ENCODE results near the gene OR51B5. TPM values are rescaled to one million over a fixed set of nuclear protein-coding genes. Genes with fewer than 3 reads are reported as not detected.
"Not testable (repeated sequence)": the region's sequence is repeated elsewhere in the genome, so short reads cannot be mapped to it uniquely, and the experiment has no call there.

Gene OR51B5, protein sequence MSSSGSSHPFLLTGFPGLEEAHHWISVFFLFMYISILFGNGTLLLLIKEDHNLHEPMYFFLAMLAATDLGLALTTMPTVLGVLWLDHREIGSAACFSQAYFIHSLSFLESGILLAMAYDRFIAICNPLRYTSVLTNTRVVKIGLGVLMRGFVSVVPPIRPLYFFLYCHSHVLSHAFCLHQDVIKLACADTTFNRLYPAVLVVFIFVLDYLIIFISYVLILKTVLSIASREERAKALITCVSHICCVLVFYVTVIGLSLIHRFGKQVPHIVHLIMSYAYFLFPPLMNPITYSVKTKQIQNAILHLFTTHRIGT
- not detected in 2 replicates for total RNA-seq (2014; rRNA removed)
- polyA plus RNA-seq (2012), result not detected

DNA sequence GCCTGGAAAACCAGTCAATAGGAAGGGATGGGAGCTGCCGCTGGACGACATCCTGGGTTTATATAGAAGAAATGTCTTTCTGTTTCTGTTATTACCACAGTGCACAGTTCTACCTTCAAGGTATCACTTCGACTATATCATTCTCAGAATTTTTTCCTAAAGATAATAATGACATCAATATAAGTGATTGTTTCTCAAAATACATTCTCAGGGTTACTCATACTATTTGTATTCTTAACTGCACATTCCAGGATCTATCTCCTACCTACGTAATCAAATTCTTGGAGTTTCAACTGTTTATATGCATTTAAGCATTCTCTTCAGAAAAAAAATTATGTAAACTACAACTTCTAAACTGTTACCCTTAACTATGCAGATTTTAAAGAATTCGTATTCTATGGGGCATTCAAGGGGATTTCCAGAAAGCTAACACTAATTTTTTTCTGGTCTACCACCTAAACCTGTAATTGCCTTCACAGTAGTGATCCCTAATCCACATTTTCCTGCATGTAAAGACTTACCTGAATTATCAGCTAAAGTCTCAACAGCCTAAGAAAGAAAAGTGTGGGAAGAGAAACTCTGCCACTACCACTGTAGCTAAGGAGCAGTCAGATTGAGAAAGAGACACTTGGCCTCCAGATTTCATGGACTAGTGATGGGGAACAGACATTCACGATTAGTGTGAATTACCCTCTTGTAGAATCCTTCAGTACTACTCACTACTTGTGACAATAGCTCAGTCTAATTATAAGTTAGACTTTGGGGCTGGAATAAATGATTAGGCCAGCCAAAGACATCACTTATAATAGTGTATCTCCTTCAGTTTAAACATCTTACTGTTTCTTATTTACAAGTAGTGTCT lies at the start of gene OR51B5:
OR51B5 (minus strand) TSS at position 51 of the 862 bp plus-strand sequence; CDS start at position 51, 0 bp downstream.
- DNase-seq (ENCODE audit: low read depth), result no peak

DNA sequence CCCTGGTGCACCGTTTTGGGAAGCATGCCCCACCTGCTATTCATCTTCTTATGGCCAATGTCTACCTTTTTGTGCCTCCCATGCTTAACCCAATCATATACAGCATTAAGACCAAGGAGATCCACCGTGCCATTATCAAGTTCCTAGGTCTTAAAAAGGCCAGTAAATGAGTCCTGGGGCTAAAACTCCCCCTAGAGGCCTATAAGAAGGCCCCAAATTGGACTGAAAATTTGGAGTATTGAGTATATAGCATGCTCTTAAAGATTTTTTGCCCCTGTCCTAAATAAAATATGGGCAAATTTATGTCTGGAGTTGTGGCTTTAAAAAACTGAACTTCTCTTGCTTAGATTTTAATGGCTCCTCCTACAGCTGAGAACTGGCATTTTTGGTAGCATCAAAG lies 46.9 kb upstream of the OR51B5 start:
- no peak for DNase-seq (ENCODE audit: low read depth)

DNA sequence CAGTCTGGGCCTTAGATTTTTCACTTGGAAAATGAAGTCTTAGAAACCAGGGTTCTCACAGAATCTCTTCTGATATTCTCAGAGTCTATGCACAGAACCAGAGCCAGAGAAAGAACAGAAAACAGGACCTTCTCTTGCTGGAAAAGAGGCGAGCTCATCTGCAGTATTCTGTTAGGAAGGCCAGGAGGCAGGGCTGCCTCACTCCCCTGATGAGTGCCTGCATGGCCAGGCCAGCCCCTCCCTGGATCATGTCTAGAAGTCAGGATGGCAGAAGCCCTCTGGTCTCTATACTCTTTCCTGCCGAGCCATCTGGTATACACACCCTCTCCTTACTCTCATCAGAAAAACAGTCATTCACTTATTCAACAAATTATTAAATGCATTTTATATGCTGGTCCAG lies 41.0 kb upstream of the OR51B5 start:
- no peak for DNase-seq (ENCODE audit: low read depth)

DNA sequence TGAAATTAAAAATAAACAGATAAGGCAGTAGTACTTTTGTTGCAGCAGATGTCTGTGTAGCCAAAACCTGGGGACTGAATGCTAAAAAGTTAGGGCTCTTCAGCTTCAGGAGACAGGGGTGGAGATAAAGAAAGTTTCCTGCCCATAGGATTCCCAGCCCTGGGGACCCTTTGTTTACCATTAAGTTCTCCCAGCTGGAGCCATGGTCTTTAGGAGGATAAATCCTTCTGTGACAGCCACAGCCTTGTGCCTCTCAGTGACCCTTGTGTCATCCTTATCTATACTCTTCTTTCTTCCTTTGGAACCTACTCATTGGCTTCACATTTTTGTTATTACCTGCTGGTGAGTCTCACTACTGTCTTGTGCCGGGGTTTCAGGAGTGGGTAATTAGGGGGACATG lies 40.3 kb upstream of the OR51B5 start, which contains the start of gene OR51M1:
OR51M1 (plus strand) TSS at position 237 of the 400 bp plus-strand sequence. CDS start 5,587 bp downstream, outside the sequence.
- no peak for DNase-seq (ENCODE audit: low read depth)

DNA sequence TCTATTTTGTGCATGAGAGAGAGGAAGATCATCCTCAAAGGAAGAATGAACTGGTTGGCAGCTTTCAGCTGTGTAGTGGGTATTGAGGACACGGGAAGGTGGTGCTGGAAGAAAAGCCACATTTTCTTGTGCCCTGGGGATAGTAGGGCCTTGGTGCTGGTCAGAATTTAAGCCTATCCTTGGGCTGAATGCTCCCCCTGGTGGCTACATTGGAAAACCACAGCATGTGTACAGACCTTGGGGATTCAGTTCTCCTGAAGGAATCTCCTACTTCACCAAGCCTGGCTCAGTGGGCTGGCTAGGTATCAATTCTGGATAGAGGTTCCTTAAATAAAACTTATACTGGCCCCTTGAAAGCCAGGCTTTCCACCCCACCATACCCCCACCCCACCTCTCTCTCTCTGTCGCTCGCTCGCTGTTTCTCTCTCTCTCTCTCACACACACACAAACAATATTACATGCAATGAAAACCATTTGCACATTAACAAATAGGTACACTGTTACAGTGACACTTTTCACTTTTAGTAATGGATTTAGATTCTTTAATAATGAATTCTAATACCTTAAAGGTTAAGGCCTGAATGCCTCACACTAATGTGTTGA lies 37.5 kb upstream of the OR51B5 start:
- DNase-seq (ENCODE audit: low read depth), result peak; percentile 59

DNA sequence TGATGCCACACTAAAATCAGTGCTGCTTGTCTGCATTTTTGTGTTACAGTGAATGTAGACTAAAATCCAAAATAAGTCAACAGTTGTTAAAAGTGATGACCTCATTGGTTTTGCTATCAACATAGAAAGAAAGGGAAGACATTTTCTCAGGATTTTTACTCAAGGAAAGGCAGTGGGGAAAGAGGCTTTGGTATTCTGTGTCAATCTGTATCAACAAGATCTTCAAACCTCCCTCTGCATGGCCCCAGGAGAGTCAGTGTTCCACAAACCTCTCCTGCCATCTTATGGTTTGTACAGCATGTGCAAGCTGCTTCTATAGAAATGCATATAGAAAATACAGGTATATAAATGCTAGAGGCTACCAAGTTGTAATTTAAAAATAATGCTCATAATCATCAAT lies 26.5 kb upstream of the OR51B5 start:
- DNase-seq (ENCODE audit: low read depth), result peak; percentile 30

DNA sequence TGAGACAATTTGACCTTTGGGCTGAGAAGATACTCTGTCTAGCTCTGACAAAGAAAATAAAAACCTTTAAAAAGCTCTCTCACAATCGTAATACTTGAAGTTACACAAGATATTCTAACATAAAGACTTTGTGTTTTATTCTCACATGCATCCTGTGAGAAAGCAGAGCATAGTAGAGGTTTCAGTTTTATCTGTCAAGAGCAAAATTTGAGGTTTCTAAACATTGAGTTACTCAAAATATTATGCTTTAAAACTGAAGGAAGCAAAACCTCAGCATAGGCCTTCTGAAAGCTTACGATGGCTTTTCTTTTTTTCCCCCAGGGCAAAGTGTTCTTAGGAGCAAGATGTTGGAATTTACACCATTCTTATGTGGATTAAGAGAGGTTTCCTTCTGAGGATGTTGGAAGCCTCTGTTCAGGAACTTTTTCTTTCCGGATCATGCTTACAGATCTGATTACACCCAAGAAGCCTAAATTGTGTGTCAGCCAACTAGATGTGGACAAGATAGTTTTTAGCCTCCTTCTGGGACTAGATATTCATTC lies 25.2 kb upstream of the OR51B5 start:
- DNase-seq (ENCODE audit: low read depth), result no peak

DNA sequence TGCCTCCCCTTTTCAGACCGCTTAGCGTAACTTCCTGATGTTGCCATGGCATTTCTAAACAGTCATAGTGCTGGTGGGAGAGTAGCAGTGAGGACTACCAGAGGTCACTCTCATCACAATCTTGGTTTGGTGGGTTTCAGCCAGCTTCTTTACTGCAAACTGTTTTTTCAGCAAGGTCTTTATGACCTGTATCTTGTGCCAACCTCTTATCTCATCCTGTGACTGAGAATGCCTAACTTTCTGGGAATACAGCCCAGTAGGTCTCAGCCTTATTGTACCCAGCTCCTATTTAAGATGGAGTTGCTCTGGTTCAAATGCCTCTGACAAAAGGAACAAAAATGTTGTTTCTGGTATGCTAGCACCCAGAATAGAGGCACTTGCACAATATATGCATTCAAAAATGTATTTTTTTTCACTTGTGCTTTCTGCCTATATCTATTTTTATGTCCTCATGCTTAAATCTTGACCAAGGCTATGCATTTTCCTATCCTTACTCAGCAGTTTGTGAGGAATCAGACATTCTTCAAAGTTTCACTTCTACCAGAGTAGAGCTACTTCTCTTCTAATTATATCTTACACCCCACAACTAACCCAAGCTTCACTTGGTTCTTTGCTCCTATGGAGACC lies 24.2 kb upstream of the OR51B5 start:
- peak; percentile 73 for DNase-seq (ENCODE audit: low read depth)

DNA sequence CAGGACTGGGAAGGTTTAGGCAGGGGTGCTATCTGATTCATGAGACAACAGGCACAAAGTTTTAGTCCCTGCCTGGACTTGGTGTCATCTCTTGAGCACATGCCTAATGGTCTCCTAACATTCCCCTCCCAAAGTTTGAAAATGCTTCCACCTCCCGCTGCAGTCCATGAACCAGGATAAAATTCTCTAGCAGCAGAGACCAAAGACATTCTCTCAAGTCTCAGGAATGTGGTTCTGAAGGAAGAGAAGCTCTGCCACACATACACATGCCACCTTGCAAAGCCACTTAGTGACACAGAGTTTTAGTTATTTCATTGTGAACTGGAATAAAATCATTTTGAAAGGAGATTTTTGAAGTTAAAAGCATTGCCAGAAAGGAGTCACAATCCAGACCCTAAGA lies 23.5 kb upstream of the OR51B5 start:
- DNase-seq (ENCODE audit: low read depth), result peak; percentile 7

DNA sequence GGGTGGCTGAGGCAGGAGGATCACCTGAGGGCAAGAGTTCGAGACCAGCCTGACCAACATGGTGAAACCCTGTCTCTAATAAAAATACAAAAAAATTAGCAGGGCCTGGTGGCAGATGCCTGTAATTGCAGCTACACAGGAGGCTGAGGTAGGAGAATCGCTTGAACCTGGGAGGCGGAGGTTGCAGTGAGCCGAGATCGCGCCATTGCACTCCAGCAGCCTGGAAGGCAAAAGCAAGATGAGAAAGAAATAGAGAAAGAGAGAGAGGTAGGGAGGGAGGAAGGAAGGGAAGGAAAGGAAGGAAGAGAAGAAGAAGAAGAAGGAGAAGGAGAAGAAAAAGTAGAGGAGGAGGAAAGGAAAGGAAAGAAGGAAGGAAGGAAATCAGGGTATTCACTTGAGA lies 23.0 kb upstream of the OR51B5 start:
- DNase-seq (ENCODE audit: low read depth), result not testable (repeated sequence)

DNA sequence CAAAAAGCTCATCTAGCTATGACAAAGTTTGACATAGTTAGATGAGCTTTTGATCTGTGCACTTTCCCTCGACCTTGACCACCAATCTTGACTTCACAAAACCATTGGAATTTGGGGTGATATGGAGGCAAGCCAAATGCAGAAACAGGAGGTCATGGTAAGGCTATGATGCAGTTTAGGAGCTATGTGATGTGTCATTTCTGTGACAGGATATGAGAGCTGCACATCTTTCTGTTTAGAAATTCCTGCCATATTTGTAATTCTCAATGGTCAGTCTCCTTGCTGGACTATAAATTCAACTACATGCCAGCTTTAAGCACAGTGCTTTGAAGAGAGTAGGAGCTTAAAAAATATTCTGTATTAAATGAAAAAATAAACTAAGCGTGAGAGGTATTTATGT lies 20.9 kb upstream of the OR51B5 start:
- peak; percentile 76 for DNase-seq (ENCODE audit: low read depth)

DNA sequence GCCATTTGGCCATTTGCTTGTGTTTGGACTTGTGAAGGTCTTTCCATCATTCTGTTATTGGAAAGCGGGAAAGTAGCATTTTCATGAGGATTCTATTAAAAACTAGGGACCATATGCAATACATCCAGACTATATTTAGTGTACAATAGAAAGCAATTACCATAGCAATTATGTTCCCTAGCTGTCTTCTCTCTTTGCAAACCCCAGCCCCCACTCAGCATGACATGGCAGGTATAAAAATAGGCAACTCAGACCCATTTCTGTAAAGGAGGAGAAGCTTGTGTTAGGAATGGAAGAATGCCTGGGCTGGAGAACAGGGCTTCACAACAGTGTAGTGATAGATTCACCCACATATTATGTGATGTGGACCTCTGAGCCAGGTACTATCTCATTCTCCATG lies 20.4 kb upstream of the OR51B5 start:
- no peak for DNase-seq (ENCODE audit: low read depth)

DNA sequence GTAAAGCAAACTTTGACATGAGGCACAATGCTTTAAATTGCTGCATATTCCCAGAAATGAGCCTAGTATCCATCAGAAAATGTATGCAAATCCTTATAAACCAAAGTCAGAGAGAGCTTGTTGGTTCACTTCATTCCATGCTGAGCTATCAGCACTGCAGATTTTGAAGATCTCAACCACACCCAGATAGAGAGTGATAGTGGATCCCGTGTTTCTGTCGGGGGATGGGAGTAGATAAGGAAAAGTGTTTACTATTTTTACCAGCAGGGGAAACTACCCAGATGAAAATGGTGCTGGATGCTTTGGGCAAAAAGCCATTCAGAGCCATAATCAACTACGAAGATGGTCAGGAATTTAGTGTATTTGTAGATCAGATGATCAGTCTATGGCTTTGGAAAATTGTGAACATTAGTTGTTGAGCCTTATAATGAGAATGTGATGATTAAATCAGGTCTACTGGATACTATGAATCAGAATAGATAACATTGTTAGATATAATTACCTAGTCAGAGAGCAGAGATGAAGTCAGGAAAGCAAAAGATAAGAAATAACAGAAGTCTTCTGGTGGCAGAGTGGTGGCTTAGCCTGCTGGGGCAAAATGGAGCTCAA lies 18.8 kb upstream of the OR51B5 start:
- no peak for DNase-seq (ENCODE audit: low read depth)

DNA sequence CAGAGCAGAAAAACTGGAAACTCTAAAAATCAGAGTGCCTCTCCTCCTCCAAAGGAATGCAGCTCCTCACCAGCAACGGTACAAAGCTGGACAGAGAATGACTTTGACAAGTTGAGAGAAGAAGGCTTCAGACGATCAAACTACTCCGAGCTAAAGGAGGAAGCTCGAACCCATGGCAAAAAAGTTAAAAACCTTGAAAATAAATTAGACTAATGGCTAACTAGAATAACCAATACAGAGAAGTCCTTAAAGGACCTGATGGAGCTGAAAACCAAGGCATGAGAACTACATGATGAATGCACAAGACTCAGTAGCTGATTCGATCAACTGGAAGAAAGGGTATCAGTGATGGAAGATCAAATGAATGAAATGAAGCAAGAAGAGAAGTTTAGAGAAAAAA lies 12.7 kb upstream of the OR51B5 start:
- DNase-seq (ENCODE audit: low read depth), result not testable (repeated sequence)

DNA sequence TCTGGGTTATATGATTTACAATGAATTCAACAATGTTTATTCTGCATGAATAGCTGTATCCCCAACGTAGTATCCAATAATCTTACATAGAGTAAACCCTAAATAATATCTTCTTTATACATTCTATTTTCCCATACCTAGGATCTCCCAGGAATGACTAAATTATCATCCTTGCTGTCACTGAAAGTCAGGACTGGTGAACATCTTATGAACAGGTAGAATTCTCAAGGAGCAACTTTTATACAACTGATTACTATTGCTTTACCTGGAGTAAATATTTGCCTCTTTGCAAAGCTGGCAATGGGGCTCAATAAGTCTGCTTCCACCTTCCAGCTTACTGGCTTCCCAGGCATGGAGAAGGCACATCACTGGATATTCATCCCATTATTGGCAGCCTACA lies 7.9 kb upstream of the OR51B5 start, which contains the start of gene OR51B6:
OR51B6 (plus strand) TSS at position 301 of the 400 bp plus-strand sequence; CDS start at position 301, 0 bp downstream.
- no peak for DNase-seq (ENCODE audit: low read depth)

DNA sequence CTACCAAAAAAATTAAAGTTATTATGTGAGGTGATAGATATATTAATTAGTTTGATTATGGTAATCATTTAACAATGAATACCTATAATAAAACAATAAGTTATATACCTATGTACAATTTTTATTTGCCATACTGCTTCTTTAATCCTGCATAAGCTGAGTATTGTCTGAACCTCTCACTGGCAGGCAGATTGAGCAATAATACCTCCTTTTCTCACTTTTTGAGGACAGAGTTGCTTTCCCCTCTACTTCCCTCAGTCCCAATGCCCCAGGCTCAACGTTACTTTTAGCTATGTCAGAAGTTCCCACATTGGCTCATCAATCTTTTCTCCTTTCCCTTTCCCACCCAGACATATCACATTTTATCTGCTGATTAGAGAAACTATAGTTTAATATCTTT lies 6.2 kb upstream of the OR51B5 start:
- no peak for DNase-seq (ENCODE audit: low read depth)

DNA sequence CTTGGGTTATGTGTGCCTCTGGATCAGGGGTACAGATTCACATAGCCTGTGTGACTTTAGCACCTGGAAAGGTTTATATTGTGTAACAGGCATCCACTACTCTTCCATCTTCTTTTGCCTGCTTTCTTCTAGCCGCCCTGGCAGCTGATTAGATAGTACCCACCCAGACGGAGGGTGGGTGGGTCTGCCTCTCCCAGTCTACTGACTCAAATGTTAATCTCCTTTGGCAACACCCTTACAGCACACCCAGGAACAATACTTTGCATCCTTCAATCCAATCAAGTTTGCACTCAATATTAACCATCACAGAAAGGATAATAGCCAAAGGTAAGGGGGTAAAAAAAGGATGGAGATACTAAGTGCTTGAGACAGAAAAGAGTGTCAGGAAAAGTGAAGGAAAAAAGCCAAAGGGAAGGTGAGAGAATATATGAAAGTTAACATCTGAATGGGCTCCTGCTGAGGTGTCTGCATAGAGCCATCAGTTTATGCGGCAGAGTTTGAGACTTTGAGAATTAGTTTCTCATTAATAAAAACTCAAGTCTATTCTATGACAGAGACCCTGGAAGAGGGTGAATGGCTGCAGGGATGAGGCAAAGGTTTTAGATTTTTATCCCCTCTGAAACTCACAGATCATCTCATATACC lies 5.3 kb upstream of the OR51B5 start:
- no peak for DNase-seq (ENCODE audit: low read depth)

DNA sequence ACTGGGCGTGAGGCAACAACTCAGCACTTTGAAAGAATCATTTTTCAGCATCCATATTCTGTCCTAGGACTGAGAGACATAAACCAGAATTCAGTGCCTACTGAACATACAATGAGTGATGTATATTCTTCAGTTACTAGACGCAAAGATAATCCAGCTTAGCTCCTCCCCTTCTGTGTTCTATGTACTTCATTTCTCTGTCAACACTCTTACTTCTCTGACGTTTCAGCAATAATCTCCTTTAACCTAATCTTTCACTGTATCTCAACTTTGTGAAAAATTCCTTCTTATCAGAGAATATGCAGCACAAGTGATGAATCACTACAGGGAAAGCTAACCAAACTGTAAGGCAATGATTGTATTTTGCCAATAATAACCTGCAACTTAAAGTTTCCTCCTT lies 2.5 kb upstream of the OR51B5 start:
- no peak for DNase-seq (ENCODE audit: low read depth)

DNA sequence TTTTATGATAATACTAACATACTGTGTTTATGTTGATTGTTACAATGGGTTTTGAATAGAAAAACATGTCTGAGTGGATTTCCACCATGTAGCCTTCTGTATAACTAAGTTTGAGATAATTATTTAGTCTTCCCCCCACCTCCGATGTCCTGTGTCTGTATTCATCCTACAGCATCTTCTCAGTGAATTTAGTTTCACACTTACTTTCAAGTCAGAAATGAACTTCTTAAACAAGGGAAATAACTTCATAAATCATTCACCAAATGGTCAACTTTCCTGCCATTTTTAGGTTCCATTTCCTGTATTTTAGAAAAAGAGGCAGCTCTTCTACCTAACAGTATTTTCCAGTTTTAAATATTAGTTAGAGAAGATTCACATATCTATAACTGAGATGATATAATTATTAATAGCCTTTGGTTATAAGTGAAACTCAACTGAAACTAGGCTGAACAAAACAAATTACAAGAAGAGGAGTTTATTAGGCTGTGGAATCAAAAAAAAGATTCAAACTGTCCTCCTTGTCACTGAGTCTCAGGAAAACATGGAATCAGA lies 3.5 kb downstream of the OR51B5 start:
- no peak for DNase-seq (ENCODE audit: low read depth)

DNA sequence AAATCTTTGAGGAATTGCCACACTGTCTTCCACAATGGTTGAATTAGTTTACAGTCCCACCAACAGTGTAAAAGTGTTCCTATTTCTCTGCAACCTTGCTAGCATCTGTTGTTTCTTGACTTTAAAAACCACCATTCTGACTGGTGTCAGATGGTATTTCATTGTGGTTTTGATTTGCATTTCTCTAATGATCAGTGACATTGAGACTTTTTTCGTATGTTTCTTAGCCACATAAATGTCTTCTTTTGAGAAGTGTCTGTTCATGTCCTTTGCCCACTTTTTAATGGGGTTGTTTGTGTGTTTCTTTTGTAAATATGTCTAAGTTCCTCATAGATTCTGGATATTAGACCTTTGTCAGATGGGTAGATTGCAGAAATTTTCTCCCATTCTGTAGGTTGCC lies 6.1 kb downstream of the OR51B5 start:
- DNase-seq (ENCODE audit: low read depth), result not testable (repeated sequence)

Data from LHCN-M2 (cell line).